GM13976 (cell line): Measurements from ENCODE around the gene MARCO.

ENCODE experiments used
- DNase-seq: peaks from one replicate; pipeline ENCODE4 v3.0.0; 2012; ENCODE audit warnings: low spot score
- CTCF ChIP-seq: IDR thresholded peaks from 2 replicates; pipeline ENCODE4 v1.5.1; 2012; ENCODE audit warnings: borderline replicate concordance, mild to moderate bottlenecking; ENCODE audit not compliant: insufficient read depth; ENCODE audit errors: extremely low read depth, missing control alignments, control extremely low read depth
- in situ Hi-C: fragments of 300-500 bp; cut with MboI; formaldehyde crosslinking; loops from one replicate; pipeline ENCODE4 v1.12.0; 2022; ENCODE audit warnings: low sequenced_read_pairs, mixed read lengths, inconsistent platforms; ENCODE audit not compliant: unreplicated experiment

Gene MARCO

GRCh38 chr2:118988706-118989105 is 46.7 kb downstream of the MARCO start:
- DNase-seq: no peak
- no peak for TF ChIP-seq CTCF
- in situ Hi-C loops: no loop called here

DNA sequence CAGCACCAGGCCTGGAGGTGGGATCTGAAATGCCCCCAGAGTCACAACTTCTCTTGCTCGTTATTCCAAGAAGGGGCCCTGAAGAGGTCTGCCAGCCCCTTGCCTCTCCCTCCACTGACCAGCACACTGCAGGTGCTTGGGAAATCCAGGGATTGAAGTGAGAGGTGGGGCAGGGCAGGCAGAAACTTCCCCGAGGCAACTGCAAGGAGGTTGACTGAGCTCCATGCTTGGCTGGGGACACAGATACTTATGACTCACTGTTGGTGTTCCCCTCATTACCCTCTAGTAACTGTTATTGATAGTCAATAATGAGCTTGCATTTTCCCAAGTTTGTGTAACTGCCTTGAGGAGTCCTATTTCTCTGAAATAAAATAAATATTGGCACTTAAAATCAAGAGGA is 47.5 kb downstream of the MARCO start:
- in situ Hi-C loops: no loop called here
- DNase-seq: no peak
- TF ChIP-seq CTCF: no peak

GRCh38 chr2:118990757-118991545 is 49.0 kb downstream of the MARCO start:
- no peak for TF ChIP-seq CTCF
- no peak for DNase-seq

DNA sequence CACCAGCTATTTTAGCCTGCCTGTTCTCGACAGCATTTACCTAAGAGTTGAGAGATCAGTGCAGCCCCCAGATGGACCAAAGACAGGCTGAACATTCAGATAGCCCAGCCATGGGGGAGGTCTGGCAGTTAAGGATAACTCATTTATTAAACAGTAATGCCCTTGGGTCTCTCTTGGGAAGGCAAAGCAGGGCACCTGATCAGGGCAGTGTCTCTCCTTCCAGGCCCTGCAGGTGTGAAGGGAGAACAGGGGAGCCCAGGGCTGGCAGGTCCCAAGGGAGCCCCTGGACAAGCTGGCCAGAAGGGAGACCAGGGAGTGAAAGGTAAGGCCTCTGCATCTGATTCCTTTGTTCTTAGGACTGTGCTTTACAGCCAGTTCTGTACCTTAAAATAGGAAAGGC is 49.6 kb downstream of the MARCO start:
- no peak for DNase-seq
- no peak for TF ChIP-seq CTCF
- in situ Hi-C loops: no loop called here

More at GRCh38 chr2:118990757-118991545, 49.0 kb downstream of the MARCO start:
- in situ Hi-C loops: no loop called here

DNA sequence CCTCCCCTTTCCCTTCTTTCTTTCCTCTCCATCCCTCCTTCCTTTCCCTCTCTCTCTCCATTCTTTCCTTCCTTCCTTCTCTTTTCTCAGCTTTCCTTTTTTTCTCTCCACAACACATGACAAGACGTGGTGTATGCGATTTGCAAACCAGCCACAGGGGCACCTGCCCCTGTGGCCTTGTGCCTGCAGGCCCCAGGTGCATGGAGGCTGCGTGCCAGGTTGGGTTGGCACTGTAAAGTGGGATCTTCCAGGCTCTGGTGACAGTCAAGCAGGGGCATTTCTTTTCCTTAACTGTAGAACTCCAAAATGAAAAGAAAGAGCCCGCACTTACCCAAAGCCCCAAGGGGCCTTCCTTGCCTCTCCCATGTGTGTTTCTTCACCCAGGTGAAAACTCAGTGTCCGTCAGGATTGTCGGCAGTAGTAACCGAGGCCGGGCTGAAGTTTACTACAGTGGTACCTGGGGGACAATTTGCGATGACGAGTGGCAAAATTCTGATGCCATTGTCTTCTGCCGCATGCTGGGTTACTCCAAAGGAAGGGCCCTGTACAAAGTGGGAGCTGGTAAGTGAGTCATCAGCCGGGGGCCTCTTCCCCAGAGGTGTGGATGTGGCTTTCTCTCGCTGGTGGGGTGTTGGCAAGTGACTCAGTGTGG is 50.9 kb downstream of the MARCO start:
- TF ChIP-seq CTCF: no peak
- DNase-seq: no peak
- in situ Hi-C loops: no loop called here

DNA sequence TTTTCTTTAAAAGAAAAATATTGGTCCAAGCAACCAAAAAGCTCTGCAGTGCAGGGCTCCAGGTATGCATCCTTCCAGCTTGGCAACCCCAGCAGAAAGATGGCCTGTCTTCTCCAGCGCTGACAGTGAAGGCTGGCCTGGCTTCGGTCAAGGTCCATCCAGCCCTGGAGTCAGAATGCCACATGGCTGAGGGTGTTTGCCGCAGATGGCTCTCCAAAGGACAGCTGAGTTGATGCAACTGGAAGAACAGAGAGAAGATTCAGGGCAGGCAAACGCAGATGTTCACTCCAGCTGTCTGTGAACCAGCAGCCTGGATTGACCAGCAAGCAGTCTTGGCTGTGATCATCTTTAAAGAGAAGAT is 51.4 kb downstream of the MARCO start:
- in situ Hi-C loops: no loop called here
- TF ChIP-seq CTCF: no peak
- no peak for DNase-seq
